Measurements from ENCODE around the gene B3GNT2. TPM values are rescaled to one million over a fixed set of nuclear protein-coding genes. Genes with fewer than 3 reads are reported as not detected.

B3GNT2 gene
- polyA plus RNA-seq, 1 of the 3 experiments (the other 2 are of a cell fraction): 6.3 TPM

- TF ChIP-seq PBX3 (IDR thresholded peaks at IDR 0.05) (no peak), POLR2AphosphoS5 (IDR thresholded peaks at IDR 0.05; ENCODE audit: low read depth, low read length) (no peak)
These were observed 67.3 kb downstream of the B3GNT2 start (continued) for GRCh38 chr2:62263076-62263715.

GRCh38 chr2:62264186-62264585 is 68.3 kb downstream of the B3GNT2 start:
- no peak for DNase-seq
- H3K27me3 ChIP-seq (ENCODE audit: insufficient read depth): no peaks in the 10 kb centered on the region
- no peaks in the 10 kb centered on the region for H3K36me3 ChIP-seq (replicated peaks in 1 of 2; ENCODE audit: control insufficient read depth in 1 of 2, insufficient read depth in 2 of 2, low read length in 1 of 2)
- no peak overlapping the region for H3K4me3 ChIP-seq (ENCODE audit: low read depth in 2 of 2, low read length in 1 of 2)
- CTCF ChIA-PET: interaction anchor here (1.3 kb wide), 1 partner anchor 37 kb away, joined by 3 read pairs; no protein-coding TSS in a partner anchor
- H3K4me2 ChIP-seq: no peak overlapping the region
- H3K79me2 ChIP-seq (ENCODE audit: insufficient read depth): no peaks in the 10 kb centered on the region
- H3K27ac ChIP-seq (ENCODE audit: low read depth in 2 of 2, low read length in 1 of 2): no peak overlapping the region
- H3K9me3 ChIP-seq: no peaks in the 10 kb centered on the region
- H3F3A ChIP-seq (replicated peaks; ENCODE audit: insufficient read depth): no peaks in the 10 kb centered on the region
- no peak overlapping the region for H3K9ac ChIP-seq
- no peaks in the 10 kb centered on the region for H3K4me1 ChIP-seq (ENCODE audit: control insufficient read depth in 1 of 2, insufficient read depth in 2 of 2, low read depth in 1 of 2, low read length in 1 of 2)
- POLR2A ChIA-PET: no interaction called here
- H4K20me1 ChIP-seq (ENCODE audit: insufficient read depth): no peaks in the 10 kb centered on the region
- TF ChIP-seq YY1 (IDR thresholded peaks at IDR 0.05; ENCODE audit: low read depth): no peak
- TF ChIP-seq SMC3 (IDR thresholded peaks at IDR 0.05; ENCODE audit: low read depth, low read length): no peak
- TF ChIP-seq FOXJ3 (CRISPR knock-in tag; IDR thresholded peaks at IDR 0.05): no peak
- TF ChIP-seq RAD21 (IDR thresholded peaks at IDR 0.05; ENCODE audit: low read length): no peak
- TF ChIP-seq USF2 (IDR thresholded peaks at IDR 0.05; ENCODE audit: borderline replicate concordance, low read depth, low read length): no peak
- TF ChIP-seq CTCF (IDR thresholded peaks at IDR 0.05): no peak
- WGBS (ENCODE audit: low lambda C conversion rate): 61% methylated on average over 3 of the region's 3 CpGs
- no peaks in the 10 kb centered on the region for H3K9me2 ChIP-seq
- H2AFZ ChIP-seq (ENCODE audit: low read depth): no peak overlapping the region

- ChIA-PET CTCF (no interaction called here), POLR2A (no interaction called here)
- no peaks in the 10 kb centered on the region for H3K9me3 ChIP-seq
- H3K27me3 ChIP-seq (ENCODE audit: insufficient read depth): no peaks in the 10 kb centered on the region
- H3K36me3 ChIP-seq (replicated peaks in 1 of 2; ENCODE audit: control insufficient read depth in 1 of 2, insufficient read depth in 2 of 2, low read length in 1 of 2): no peaks in the 10 kb centered on the region
- H2AFZ ChIP-seq (ENCODE audit: low read depth): no peak overlapping the region
- no peaks in the 10 kb centered on the region for H3K9me2 ChIP-seq
- H3K79me2 ChIP-seq (ENCODE audit: insufficient read depth): no peaks in the 10 kb centered on the region
- no peak overlapping the region for H3K4me2 ChIP-seq
- H3K27ac ChIP-seq (ENCODE audit: low read depth in 2 of 2, low read length in 1 of 2): no peak overlapping the region
- WGBS (ENCODE audit: low lambda C conversion rate): 77% methylated on average over 4 of the region's 4 CpGs
- H3K9ac ChIP-seq: no peak overlapping the region
- TF ChIP-seq ZBTB33 (IDR thresholded peaks at IDR 0.05; ENCODE audit: borderline replicate concordance, low read depth): no peak
- no peak for TF ChIP-seq RAD21 (IDR thresholded peaks at IDR 0.05; ENCODE audit: low read length)
- no peak for TF ChIP-seq FOSL2 (IDR thresholded peaks at IDR 0.05; ENCODE audit: borderline replicate concordance, low read depth)
- TF ChIP-seq GATA2 (CRISPR knock-in tag; IDR thresholded peaks at IDR 0.05): no peak
- no peak for TF ChIP-seq USF2 (IDR thresholded peaks at IDR 0.05; ENCODE audit: borderline replicate concordance, low read depth, low read length)
- no peak for TF ChIP-seq RXRA (IDR thresholded peaks at IDR 0.05; ENCODE audit: borderline replicate concordance, low read depth)
- no peaks in the 10 kb centered on the region for H3K4me1 ChIP-seq (ENCODE audit: control insufficient read depth in 1 of 2, insufficient read depth in 2 of 2, low read depth in 1 of 2, low read length in 1 of 2)
- no peaks in the 10 kb centered on the region for H3F3A ChIP-seq (replicated peaks; ENCODE audit: insufficient read depth)
- H4K20me1 ChIP-seq (ENCODE audit: insufficient read depth): no peaks in the 10 kb centered on the region
- DNase-seq: no peak
- no peak overlapping the region for H3K4me3 ChIP-seq (ENCODE audit: low read depth in 2 of 2, low read length in 1 of 2)
These were observed 69.2 kb downstream of the B3GNT2 start for GRCh38 chr2:62265106-62265505.
